NT2/D1 (cell line): ENCODE measurements around the gene ARID5A.

Experiments used
- DNase-seq: peaks from one replicate; pipeline ENCODE4 v3.0.0-alpha.2; 2011; ENCODE audit warnings: low read depth, low spot score
- H3K27me3 ChIP-seq: 2 replicates; pipeline ENCODE4 v1.6.0; 2011; ENCODE audit warnings: mild to moderate bottlenecking; ENCODE audit not compliant: insufficient read length, insufficient read depth
- H3K36me3 ChIP-seq: 2 replicates; pipeline ENCODE4 v1.6.1; 2011; ENCODE audit warnings: mild to moderate bottlenecking, low read length, mixed read lengths; ENCODE audit not compliant: insufficient read depth, insufficient read length
- H3K4me1 ChIP-seq: 2 replicates; pipeline ENCODE4 v1.5.1; 2011; ENCODE audit not compliant: insufficient read depth, insufficient read length
- H3K4me3 ChIP-seq: 2 replicates; pipeline ENCODE4 v1.5.1; 2011; ENCODE audit warnings: low read depth; ENCODE audit not compliant: insufficient read length
- H3K9ac ChIP-seq: 2 replicates; pipeline ENCODE4 v1.6.0; 2011; ENCODE audit warnings: low read depth; ENCODE audit not compliant: insufficient read length
- H3K9me3 ChIP-seq: 2 replicates; pipeline ENCODE4 v1.5.1; 2011; ENCODE audit warnings: mild to moderate bottlenecking, low read length; ENCODE audit not compliant: insufficient read depth
- SUZ12 ChIP-seq: IDR thresholded peaks from 2 replicates; pipeline ENCODE4 v1.6.1; 2011; ENCODE audit not compliant: insufficient read length, insufficient read depth; ENCODE audit errors: extremely low read depth
- YY1 ChIP-seq: IDR thresholded peaks from 2 replicates; pipeline ENCODE4 v1.6.1; 2011; ENCODE audit not compliant: insufficient read length, insufficient read depth
- ZNF274 ChIP-seq: IDR thresholded peaks from 2 replicates; pipeline ENCODE4 v1.6.1; 2011; ENCODE audit warnings: mild to moderate bottlenecking, low read depth, low read length

Gene ARID5A

GRCh38 chr2:96507957-96508520 lies 28.5 kb upstream of the ARID5A start:
- DNase-seq, result no peak
- peaks cover 36% of the 10 kb centered on the region for H3K27me3 ChIP-seq
- H3K36me3 ChIP-seq, result no peaks in the 10 kb centered on the region
- H3K9me3 ChIP-seq, result no peaks in the 10 kb centered on the region
- TF ChIP-seq YY1, result no peak
- TF ChIP-seq ZNF274, result no peak
- no peak for TF ChIP-seq SUZ12
- H3K4me1 ChIP-seq, result peaks cover 30% of the 10 kb centered on the region
- no peak overlapping the region for H3K4me3 ChIP-seq
- H3K9ac ChIP-seq, result no peak overlapping the region

DNA sequence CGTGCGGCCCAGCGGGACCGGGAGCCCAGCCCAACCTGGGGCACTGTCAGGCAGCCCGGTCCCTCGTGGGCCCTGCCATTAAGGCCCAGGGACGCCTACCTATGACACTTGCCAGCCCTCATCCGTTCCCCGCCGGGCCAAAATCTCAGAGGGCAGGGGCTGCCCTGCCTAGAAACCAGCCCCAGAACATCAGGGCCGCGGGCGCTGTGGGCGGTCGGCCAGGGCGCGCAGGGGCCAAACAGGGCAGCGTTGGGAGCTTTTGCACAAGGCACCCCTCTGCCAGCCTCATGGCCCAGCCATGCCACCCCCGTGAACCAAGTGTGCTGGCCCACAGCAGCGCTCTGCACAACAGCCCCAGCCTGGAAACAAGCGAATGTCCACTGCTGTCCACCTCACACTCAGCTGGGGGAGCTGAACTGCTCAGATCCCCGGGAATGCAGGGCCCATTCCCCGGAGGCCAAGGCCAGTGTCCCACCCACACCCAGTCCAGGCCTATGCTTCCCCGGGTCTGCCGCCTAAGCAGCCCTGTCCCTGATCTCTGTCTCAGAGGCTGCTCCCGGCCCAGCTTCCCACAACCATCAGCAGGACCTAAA lies 27.9 kb upstream of the ARID5A start:
- Histone ChIP-seq H3K4me3 (no peak overlapping the region), H3K9me3 (no peaks in the 10 kb centered on the region), H3K27me3 (peaks cover 36% of the 10 kb centered on the region), H3K9ac (no peak overlapping the region), H3K36me3 (no peaks in the 10 kb centered on the region), H3K4me1 (peaks cover 28% of the 10 kb centered on the region)
- DNase-seq, result no peak
- TF ChIP-seq ZNF274, result no peak
- TF ChIP-seq SUZ12, result no peak
- TF ChIP-seq YY1, result no peak

DNA sequence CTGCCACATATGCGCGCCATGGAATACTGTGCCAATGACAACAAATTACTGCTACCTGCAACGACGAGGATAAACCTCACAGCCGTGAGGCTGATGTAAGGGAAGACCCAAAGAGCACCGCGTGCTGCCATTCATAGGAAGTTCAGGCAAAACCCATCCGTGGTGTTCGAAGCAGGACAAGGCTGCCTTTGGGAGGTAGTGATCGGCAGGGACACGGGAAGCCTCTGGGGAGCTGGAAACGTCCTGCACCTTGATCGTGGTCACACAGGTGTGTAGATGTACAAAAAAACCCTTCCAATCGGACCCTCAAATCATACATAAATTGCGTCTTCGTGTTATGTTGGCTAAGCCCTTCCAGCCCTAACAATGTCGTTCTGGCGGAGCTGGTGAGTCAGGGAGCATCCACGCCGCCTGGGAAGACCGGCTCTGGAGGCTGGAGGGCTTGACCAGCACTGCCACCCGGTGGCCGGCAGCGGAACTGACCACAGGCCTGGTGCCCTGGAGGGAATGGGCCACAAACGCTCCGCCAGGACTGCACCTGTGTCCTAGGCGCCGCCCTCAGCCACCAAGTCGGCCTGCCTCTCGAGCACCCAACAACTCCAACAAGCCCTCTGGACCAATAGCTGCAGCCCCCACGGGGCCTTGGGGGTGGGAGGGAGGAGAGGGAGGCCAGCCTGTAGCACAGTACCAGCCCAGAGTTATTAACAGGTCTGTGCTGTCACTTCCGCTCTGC lies 27.3 kb upstream of the ARID5A start:
- H3K9ac ChIP-seq, result peak overlapping the region; percentile 24
- TF ChIP-seq SUZ12 (no peak), ZNF274 (no peak), YY1 (no peak)
- H3K4me3 ChIP-seq, result no peak overlapping the region
- H3K4me1 ChIP-seq, result peaks cover 28% of the 10 kb centered on the region
- peak; percentile 84 for DNase-seq
- H3K36me3 ChIP-seq, result no peaks in the 10 kb centered on the region
- no peaks in the 10 kb centered on the region for H3K9me3 ChIP-seq
- peaks cover 36% of the 10 kb centered on the region for H3K27me3 ChIP-seq

- Histone ChIP-seq H3K36me3 (no peaks in the 10 kb centered on the region), H3K27me3 (peaks cover 36% of the 10 kb centered on the region), H3K9me3 (no peaks in the 10 kb centered on the region), H3K4me3 (no peak overlapping the region), H3K9ac (no peak overlapping the region), H3K4me1 (peaks cover 28% of the 10 kb centered on the region)
- DNase-seq, result no peak
- TF ChIP-seq SUZ12, result no peak
- TF ChIP-seq YY1, result no peak
- TF ChIP-seq ZNF274, result no peak
Measured at GRCh38 chr2:96509847-96510230, 26.7 kb upstream of the ARID5A start.

DNA sequence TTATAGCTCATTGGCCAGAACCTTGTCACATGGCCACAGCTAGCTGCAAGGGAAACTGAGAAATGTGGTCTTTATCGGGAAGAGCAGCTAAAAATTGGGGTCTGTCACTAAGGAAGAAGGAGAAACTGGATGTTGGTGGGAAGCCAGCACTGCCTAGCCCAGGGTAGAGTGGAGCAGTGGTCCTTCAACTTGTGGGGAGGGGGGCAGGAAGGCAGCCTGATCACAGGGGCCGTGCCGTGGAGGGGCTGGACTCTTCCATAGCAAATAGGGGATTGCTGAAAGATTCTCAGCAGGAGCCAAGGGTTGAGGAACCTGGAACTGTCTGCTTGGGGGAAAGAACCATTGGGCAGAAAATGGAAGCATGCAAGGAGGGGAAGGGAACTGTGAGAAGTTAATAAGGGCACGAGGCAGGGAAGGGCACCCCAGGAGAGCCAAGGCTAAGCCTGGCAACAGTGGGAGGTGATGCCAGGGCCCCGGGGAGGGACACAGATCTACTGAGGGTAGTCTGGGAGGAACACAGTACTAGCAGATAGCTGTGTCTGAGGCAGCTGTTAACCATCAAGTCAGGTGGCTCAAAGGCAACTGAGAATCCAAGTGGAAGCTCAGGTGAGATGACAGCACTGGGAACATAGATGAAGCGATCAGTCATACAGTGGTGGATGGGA lies 25.5 kb upstream of the ARID5A start:
- TF ChIP-seq ZNF274 (no peak), SUZ12 (no peak), YY1 (no peak)
- Histone ChIP-seq H3K9me3 (no peaks in the 10 kb centered on the region), H3K27me3 (peaks cover 36% of the 10 kb centered on the region), H3K36me3 (no peaks in the 10 kb centered on the region), H3K9ac (no peak overlapping the region), H3K4me1 (peaks cover 28% of the 10 kb centered on the region), H3K4me3 (no peak overlapping the region)
- no peak for DNase-seq

GRCh38 chr2:96511851-96512250 lies 24.7 kb upstream of the ARID5A start:
- TF ChIP-seq SUZ12 (no peak), YY1 (no peak), ZNF274 (no peak)
- H3K9ac ChIP-seq, result no peak overlapping the region
- peaks cover 36% of the 10 kb centered on the region for H3K27me3 ChIP-seq
- H3K4me1 ChIP-seq, result peaks cover 20% of the 10 kb centered on the region
- 0 out of 2 replicates have a peak, but pooled peaks cover under 1% of the 10 kb centered on the region for H3K9me3 ChIP-seq
- H3K4me3 ChIP-seq, result no peak overlapping the region
- H3K36me3 ChIP-seq, result no peaks in the 10 kb centered on the region
- no peak for DNase-seq

DNA sequence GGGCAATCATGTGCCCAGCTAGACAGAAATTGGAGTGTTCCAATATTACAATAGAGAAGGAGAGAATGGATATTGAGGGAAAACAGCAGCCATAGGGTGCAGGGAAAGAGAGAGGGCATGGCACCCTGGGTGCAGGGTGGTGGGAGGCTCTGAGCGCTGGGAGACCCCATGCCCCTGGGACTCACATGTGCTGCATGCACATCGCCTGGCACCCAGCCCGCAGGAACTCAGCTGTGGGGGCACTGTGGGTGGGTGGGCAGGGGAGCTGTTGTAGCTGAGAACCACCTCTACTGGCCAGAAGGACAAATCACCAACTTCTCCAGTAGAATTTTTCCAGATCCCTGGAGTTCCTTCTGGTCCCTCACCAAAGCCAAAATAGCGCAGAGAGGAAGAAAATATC lies 24.2 kb upstream of the ARID5A start:
- Histone ChIP-seq H3K4me3 (no peak overlapping the region), H3K27me3 (peaks cover 36% of the 10 kb centered on the region), H3K4me1 (peaks cover 19% of the 10 kb centered on the region), H3K9ac (no peak overlapping the region), H3K9me3 (peaks cover 6% of the 10 kb centered on the region), H3K36me3 (no peaks in the 10 kb centered on the region)
- DNase-seq, result no peak
- no peak for TF ChIP-seq ZNF274
- TF ChIP-seq YY1, result no peak
- TF ChIP-seq SUZ12, result no peak
